GM12865 (cell line): ENCODE data around the gene PTGDS.

ENCODE experiments used
- DNase-seq: peaks from one replicate; pipeline ENCODE4 v3.0.0; 2010; ENCODE audit warnings: low read depth
- H3K4me3 ChIP-seq: 2 replicates; pipeline ENCODE4 v1.5.1; 2011; ENCODE audit warnings: mild to moderate bottlenecking, low read depth, low read length, control low read depth
- TF ChIP-seq, protein P1 (sequence below): IDR thresholded peaks from 2 replicates; pipeline ENCODE4 v1.5.1; 2011; ENCODE audit warnings: low read length, control low read depth, low read depth, inconsistent platforms; ENCODE audit not compliant: insufficient read depth; ENCODE audit errors: missing control alignments

The PTGDS gene

DNA sequence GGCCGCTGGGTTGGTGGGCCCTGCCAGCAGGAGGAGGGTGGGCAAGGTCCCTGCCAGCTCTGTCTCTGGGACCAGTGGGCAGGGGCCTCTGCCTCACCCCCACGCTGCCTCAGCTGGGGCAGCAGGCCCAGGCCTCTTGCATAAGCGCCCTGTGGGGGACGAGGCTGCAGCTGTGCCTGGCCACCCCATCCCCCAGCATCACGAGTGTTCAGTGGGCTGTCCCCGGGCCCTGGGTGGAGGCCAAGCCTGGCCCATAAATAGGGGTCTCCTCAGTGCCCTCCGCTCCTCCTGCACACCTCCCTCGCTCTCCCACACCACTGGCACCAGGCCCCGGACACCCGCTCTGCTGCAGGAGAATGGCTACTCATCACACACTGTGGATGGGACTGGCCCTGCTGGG lies at the start of gene PTGDS:
Gene PTGDS (plus strand): TSS at position 282 of the 400 bp plus-strand sequence. CDS start 75 bp downstream, at position 357.
- no peak within 1 kb of the TSS for H3K4me3 ChIP-seq
- no peak for DNase-seq
- TF ChIP-seq, protein P1, sequence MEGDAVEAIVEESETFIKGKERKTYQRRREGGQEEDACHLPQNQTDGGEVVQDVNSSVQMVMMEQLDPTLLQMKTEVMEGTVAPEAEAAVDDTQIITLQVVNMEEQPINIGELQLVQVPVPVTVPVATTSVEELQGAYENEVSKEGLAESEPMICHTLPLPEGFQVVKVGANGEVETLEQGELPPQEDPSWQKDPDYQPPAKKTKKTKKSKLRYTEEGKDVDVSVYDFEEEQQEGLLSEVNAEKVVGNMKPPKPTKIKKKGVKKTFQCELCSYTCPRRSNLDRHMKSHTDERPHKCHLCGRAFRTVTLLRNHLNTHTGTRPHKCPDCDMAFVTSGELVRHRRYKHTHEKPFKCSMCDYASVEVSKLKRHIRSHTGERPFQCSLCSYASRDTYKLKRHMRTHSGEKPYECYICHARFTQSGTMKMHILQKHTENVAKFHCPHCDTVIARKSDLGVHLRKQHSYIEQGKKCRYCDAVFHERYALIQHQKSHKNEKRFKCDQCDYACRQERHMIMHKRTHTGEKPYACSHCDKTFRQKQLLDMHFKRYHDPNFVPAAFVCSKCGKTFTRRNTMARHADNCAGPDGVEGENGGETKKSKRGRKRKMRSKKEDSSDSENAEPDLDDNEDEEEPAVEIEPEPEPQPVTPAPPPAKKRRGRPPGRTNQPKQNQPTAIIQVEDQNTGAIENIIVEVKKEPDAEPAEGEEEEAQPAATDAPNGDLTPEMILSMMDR: no peak

DNA sequence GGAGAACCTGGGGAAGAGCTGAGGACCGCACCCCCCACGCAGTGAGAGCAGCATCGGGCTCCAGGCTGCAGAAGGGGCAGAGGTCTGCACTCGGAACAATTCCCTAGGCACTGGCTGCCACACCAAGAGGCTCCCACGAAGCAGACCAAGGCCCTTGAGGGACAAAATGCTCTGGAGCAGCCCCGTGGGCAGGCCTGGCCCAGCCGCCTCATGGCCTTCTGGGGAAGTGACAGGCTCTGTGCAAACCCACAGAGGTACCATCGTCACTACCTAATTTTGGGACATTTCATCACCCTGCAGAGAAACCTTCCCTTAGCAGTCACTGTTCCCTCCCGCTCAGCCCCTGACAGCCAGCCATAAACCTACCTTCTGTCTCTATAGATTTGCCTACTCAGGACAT lies 48.7 kb upstream of the PTGDS start:
- TF ChIP-seq, protein P1: no peak
- H3K4me3 ChIP-seq: no peak overlapping the region
- DNase-seq: no peak

DNA sequence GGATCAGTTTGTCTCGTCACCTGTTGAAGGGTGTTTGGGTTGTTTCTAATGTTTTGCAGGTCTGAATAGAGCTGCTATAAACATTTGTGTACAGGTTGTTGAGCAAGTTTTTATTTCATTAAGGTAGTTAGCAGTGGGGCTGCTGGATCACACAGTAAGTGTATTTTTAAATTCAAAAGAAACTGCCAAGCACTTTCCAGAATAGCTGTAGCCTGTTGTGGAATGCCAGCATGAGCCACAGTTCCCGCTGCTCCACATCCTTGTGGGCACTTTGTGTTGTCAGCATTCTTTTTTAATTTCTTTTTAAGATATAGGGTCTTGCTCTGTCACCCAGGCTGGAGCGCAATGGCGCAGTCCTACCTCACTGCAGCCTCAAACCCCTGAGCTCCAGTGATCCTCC lies 47.3 kb upstream of the PTGDS start:
- TF ChIP-seq, protein P1: no peak
- no peak overlapping the region for H3K4me3 ChIP-seq

DNA sequence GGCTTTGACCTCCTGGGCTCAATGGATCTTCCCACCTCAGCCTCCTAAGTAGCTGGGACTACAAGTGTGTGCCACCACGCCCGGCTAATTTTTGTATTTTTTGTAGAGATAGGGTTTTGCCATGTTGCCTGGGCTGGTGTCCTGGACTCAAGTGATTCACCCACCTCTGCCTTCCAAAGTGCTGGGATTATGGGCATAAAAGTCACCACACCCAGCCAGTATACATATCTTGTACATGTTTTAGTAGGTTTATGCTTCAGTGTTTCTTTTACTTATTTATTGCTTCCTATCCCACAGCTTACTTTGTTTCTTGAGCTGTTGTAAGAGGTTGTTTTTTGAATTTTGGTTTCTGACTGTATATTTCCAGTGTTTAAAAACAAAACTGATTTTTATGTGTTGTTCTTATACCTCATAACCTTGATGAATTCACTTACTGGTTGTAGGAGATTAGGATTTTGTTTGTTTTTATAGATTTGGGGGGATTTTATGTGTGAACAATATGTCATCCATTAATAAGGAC lies 45.6 kb upstream of the PTGDS start:
- no peak for DNase-seq
- H3K4me3 ChIP-seq: no peak overlapping the region
- TF ChIP-seq, protein P1: no peak

More for the DNA sequence above, 47.3 kb upstream of the PTGDS start:
- no peak for DNase-seq

DNA sequence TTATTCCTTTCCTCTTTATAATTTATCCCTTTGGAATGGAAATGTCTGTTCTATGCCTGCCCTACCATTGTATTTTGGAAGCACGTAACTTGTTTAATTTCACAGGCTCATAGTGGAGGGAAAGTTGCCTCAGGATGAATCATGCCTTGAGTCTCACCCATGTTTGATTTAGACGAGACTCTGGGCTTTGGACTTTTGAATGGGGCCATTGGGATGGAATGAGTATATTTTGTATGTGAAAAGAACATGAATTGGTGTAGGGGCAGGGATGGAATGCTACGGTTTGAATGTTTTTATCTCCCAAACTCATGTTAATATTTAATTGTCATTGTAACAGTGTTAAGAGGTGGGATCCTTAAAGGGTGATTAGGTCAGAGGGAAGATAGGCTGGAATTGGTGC lies 43.0 kb upstream of the PTGDS start:
- DNase-seq: no peak
- no peak overlapping the region for H3K4me3 ChIP-seq
- TF ChIP-seq, protein P1: no peak

DNA sequence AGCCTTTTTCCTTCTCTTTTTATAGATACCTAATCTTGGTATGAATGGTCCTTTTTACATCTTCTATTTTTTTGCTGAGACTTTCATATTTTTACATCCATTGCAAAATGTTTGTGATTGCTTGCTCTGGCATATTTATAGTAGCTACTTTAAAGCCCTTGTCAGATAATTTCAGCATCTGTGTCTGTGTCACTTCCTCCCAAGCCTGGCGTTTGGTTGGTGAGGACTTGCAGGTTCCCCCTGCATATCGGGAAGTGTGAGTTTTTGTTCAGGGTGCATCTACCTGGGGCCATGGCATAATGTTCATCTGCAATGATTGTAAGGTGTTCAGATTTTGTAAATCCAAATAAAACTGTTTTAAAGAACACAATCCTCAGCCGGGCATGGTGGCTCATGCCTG lies 41.7 kb upstream of the PTGDS start:
- TF ChIP-seq, protein P1: no peak
- H3K4me3 ChIP-seq: no peak overlapping the region
- DNase-seq: no peak

DNA sequence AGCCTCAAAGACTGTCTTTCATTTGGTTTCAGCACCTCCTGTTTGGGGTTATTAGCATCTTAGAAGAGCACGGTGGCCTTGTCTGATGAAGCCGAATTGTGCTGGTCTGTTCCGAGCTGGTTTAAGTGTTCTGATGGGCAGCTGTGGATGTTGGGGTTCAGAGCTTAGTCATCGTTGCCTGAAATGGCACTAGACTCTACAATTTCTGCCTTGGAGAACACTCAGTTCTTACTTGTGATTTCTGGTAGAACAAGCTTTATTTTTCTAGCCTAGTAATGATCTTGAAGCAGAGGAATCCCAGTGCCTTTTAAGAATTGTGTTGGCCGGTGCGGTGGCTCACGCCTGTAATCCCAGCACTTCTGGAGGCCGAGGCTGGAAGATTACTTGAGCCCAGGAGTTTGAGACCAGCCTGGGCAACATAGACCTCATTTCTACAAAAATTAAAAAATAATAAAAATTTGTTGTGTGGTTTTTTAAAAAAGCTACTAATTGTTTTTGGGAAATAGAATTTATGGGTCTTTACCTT lies 40.6 kb upstream of the PTGDS start:
- no peak overlapping the region for H3K4me3 ChIP-seq
- DNase-seq: no peak
- TF ChIP-seq, protein P1: no peak
